Neural cell (in vitro differentiated cells): ENCODE results near the gene XIRP2. TPM values are rescaled to one million over a fixed set of nuclear protein-coding genes. Genes with fewer than 3 reads are reported as not detected.
"Not testable (repeated sequence)": the region's sequence is repeated elsewhere in the genome, so short reads cannot be mapped to it uniquely, and the experiment has no call there.

Experiments used
- H2AFZ ChIP-seq: fragments of 200-600, 300-800 bp; sonication (generic), shearing (Covaris generic); 2 replicates; pipeline ENCODE4 v1.6.0; 2014; ENCODE audit warnings: low read depth, mild to moderate bottlenecking, antibody characterized with exemption, low read length, moderate library complexity
- H3F3A ChIP-seq: fragments of 200-600 bp; shearing (Covaris generic); 2 replicates; pipeline ENCODE4 v1.6.1; 2016; ENCODE audit warnings: mild to moderate bottlenecking, moderate library complexity, mixed read lengths, antibody characterized with exemption, low read length; ENCODE audit not compliant: insufficient read depth, poor library complexity, severe bottlenecking
- H3K27ac ChIP-seq: fragments of 200-600, 300-800 bp; sonication (generic), shearing (Covaris generic); 2 replicates; pipeline ENCODE4 v1.5.1; 2014; ENCODE audit warnings: mild to moderate bottlenecking, low read length, moderate library complexity
- H3K27me3 ChIP-seq: fragments of 300-800, 200-600 bp; sonication (generic), shearing (Covaris generic); 2 replicates; pipeline ENCODE4 v1.6.0; 2014; ENCODE audit warnings: mild to moderate bottlenecking, low read depth, low read length, moderate library complexity; ENCODE audit not compliant: insufficient read depth
- H3K36me3 ChIP-seq: fragments of 300-800, 200-600 bp; sonication (generic), shearing (Covaris generic); 2 replicates; pipeline ENCODE4 v1.5.1; 2014; ENCODE audit warnings: mild to moderate bottlenecking, antibody characterized with exemption, low read length, moderate library complexity; ENCODE audit not compliant: insufficient read depth
- H3K4me2 ChIP-seq: fragments of 300-800, 200-600 bp; sonication (generic), shearing (Covaris generic); 2 replicates; pipeline ENCODE4 v1.6.0; 2014; ENCODE audit warnings: mild to moderate bottlenecking, low read length
- H3K4me3 ChIP-seq: fragments of 300-800, 200-600 bp; sonication (generic), shearing (Covaris generic); 2 replicates; pipeline ENCODE4 v1.5.1; 2014; ENCODE audit warnings: mild to moderate bottlenecking, low read length, moderate library complexity
- H3K79me2 ChIP-seq: fragments of 200-600 bp; shearing (Covaris generic); replicated peaks from 2 replicates; pipeline ENCODE4 v1.6.0; 2014; ENCODE audit warnings: mild to moderate bottlenecking, low read length, moderate library complexity; ENCODE audit not compliant: insufficient read depth
- H3K9ac ChIP-seq: fragments of 300-800, 200-600 bp; sonication (generic), shearing (Covaris generic); 2 replicates; pipeline ENCODE4 v1.6.1; 2016; ENCODE audit warnings: mild to moderate bottlenecking, low read length, mixed read lengths
- H3K9me2 ChIP-seq: fragments of 200-600 bp; shearing (Covaris generic); 2 replicates; pipeline ENCODE4 v1.6.1; 2016; ENCODE audit warnings: mild to moderate bottlenecking, low read length, mixed read lengths; ENCODE audit not compliant: insufficient read depth
- H3K9me3 ChIP-seq: fragments of 200-600, 300-800 bp; sonication (generic), shearing (Covaris generic); 2 replicates; pipeline ENCODE4 v1.6.1; 2016; ENCODE audit warnings: mild to moderate bottlenecking, mixed run types, low read length, moderate library complexity, mixed read lengths
- H4K20me1 ChIP-seq: fragments of 200-600 bp; shearing (Covaris generic); 2 replicates; pipeline ENCODE4 v1.6.1; 2016; ENCODE audit warnings: mild to moderate bottlenecking, mixed run types; ENCODE audit not compliant: insufficient read depth
- EP300 ChIP-seq: fragments of 450-650 bp; conservative IDR thresholded peaks from 2 replicates; pipeline ENCODE4 v1.6.1; 2014; ENCODE audit warnings: antibody characterized with exemption, mild to moderate bottlenecking, moderate library complexity; ENCODE audit not compliant: poor library complexity, severe bottlenecking
- EZH2 ChIP-seq: fragments of 200-600, 300-800 bp; shearing (Covaris generic), sonication (generic); IDR thresholded peaks from 2 replicates; pipeline ENCODE4 v1.6.1; 2014; ENCODE audit warnings: antibody characterized with exemption, low read length, borderline replicate concordance, mild to moderate bottlenecking; ENCODE audit not compliant: insufficient read depth, poor library complexity, severe bottlenecking
- MXI1 ChIP-seq: fragments of 450-650 bp; conservative IDR thresholded peaks from 2 replicates; pipeline ENCODE4 v1.6.1; 2014; ENCODE audit warnings: antibody characterized with exemption, mild to moderate bottlenecking; ENCODE audit not compliant: poor library complexity, severe bottlenecking
- POLR2AphosphoS5 ChIP-seq: IDR thresholded peaks from 2 replicates; pipeline ENCODE4 v1.6.1; 2012
- RAD21 ChIP-seq: fragments of 450-650 bp; conservative IDR thresholded peaks from 2 replicates; pipeline ENCODE4 v1.6.1; 2014; ENCODE audit warnings: antibody characterized with exemption, mild to moderate bottlenecking, moderate library complexity
- SMC3 ChIP-seq: fragments of 450-650 bp; conservative IDR thresholded peaks from 2 replicates; pipeline ENCODE4 v1.6.1; 2014; ENCODE audit warnings: antibody characterized with exemption, mild to moderate bottlenecking, moderate library complexity; ENCODE audit not compliant: poor library complexity
- TAF1 ChIP-seq: IDR thresholded peaks from 2 replicates; pipeline ENCODE4 v1.6.1; 2012; ENCODE audit warnings: low read depth
- polyA plus RNA-seq: library from polyadenylated mRNA; depleted of rRNA; stranded (reverse); fragments of >200 nt; gene quantifications from 2 replicates; pipeline ENCODE4 v1.2.3, GENCODE V29; 2014
- TF ChIP-seq, protein P1 (sequence below): IDR thresholded peaks from 2 replicates; pipeline ENCODE4 v1.6.1; 2012; ENCODE audit warnings: borderline replicate concordance
- TF ChIP-seq, protein P2 (sequence below): fragments of 450-650 bp; IDR thresholded peaks from 2 replicates; pipeline ENCODE4 v1.5.1; 2014; ENCODE audit warnings: antibody characterized with exemption, mild to moderate bottlenecking, moderate library complexity; ENCODE audit not compliant: poor library complexity, severe bottlenecking

The XIRP2 gene
- polyA plus RNA-seq, 1 donor from 2014 or later, result not detected

DNA sequence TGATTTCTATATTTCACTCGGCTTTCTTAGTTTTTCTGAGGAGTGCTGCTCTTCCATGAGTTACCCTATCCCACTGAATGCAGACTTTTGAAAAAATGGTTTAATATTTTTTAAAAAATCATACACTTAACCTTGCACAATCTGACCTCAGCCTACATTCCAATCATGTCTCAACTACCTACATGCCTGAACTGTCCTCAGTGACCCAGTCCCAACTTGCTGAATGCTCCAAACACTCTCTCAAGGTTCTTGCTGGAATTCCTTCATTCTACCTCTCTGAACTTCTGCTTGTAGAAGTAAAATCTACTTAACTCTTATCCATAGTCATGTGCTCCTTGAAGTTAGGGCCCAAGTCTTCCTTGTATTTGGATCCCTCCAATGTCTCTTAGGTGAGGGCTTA, 181.6 kb downstream of the XIRP2 start:
- H4K20me1 ChIP-seq, result no peaks in the 10 kb centered on the region
- no peaks in the 10 kb centered on the region for H3F3A ChIP-seq
- H3K9ac ChIP-seq, result no peak overlapping the region
- H3K4me2 ChIP-seq, result no peak overlapping the region
- H3K9me3 ChIP-seq, result no peaks in the 10 kb centered on the region
- no peaks in the 10 kb centered on the region for H3K9me2 ChIP-seq
- TF ChIP-seq, protein P1, sequence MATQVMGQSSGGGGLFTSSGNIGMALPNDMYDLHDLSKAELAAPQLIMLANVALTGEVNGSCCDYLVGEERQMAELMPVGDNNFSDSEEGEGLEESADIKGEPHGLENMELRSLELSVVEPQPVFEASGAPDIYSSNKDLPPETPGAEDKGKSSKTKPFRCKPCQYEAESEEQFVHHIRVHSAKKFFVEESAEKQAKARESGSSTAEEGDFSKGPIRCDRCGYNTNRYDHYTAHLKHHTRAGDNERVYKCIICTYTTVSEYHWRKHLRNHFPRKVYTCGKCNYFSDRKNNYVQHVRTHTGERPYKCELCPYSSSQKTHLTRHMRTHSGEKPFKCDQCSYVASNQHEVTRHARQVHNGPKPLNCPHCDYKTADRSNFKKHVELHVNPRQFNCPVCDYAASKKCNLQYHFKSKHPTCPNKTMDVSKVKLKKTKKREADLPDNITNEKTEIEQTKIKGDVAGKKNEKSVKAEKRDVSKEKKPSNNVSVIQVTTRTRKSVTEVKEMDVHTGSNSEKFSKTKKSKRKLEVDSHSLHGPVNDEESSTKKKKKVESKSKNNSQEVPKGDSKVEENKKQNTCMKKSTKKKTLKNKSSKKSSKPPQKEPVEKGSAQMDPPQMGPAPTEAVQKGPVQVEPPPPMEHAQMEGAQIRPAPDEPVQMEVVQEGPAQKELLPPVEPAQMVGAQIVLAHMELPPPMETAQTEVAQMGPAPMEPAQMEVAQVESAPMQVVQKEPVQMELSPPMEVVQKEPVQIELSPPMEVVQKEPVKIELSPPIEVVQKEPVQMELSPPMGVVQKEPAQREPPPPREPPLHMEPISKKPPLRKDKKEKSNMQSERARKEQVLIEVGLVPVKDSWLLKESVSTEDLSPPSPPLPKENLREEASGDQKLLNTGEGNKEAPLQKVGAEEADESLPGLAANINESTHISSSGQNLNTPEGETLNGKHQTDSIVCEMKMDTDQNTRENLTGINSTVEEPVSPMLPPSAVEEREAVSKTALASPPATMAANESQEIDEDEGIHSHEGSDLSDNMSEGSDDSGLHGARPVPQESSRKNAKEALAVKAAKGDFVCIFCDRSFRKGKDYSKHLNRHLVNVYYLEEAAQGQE, result no peak
- no peak for TF ChIP-seq SMC3
- no peaks in the 10 kb centered on the region for H3K36me3 ChIP-seq
- H3K27me3 ChIP-seq, result no peaks in the 10 kb centered on the region
- no peak overlapping the region for H2AFZ ChIP-seq
- no peaks in the 10 kb centered on the region for H3K79me2 ChIP-seq
- no peak overlapping the region for H3K27ac ChIP-seq
- no peak overlapping the region for H3K4me3 ChIP-seq

DNA sequence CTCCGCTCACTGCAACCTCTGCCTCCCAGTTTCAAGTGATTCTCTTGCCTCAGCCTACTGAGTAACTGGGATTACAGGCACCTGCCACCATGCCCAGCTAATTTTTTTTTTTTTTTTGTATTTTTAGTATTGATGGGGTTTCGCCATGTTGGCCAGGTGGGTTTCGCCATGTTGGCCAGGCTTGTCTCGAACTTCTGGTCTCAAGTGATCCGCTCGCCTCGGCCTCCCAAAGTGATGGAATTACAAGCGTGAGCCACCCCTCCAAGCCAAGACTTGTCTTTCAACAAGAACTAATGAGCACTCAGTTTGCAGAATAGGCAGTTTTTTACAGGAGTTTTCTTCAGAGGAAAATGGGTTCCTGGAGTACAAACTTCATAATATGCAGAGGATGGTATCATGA, 187.4 kb downstream of the XIRP2 start:
- not testable (repeated sequence) for H3K36me3 ChIP-seq, H3K9me2 ChIP-seq, H3K9ac ChIP-seq, H3F3A ChIP-seq, H3K27me3 ChIP-seq, H3K27ac ChIP-seq, H3K9me3 ChIP-seq, H4K20me1 ChIP-seq, H3K79me2 ChIP-seq, H2AFZ ChIP-seq, H3K4me2 ChIP-seq, H3K4me3 ChIP-seq

DNA sequence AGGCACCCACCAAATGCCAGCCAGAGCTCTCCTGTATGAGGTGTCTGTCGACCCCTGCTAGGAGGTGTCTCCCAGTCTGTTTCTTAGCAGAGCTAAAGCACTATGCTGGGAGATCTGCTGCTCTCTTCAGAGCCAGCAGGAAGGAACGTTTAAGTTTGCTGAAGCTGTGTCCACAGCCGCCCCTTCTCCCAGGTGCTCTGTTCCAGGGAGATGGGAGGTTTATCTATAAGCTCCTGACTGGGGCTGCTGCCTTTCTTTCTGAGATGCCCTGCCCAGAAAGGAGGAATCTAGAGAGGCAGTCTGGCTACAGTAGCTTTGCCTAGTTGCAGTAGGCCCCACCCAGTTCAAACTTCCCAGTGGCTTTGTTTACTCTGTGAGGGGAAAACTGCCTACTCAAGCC, 210.7 kb downstream of the XIRP2 start:
- H3K9ac ChIP-seq, H3K36me3 ChIP-seq, H3K9me3 ChIP-seq, H3K79me2 ChIP-seq, H3K27ac ChIP-seq, H2AFZ ChIP-seq, H3F3A ChIP-seq, H4K20me1 ChIP-seq, H3K9me2 ChIP-seq, H3K27me3 ChIP-seq, H3K4me2 ChIP-seq, H3K4me3 ChIP-seq: not testable (repeated sequence)

DNA sequence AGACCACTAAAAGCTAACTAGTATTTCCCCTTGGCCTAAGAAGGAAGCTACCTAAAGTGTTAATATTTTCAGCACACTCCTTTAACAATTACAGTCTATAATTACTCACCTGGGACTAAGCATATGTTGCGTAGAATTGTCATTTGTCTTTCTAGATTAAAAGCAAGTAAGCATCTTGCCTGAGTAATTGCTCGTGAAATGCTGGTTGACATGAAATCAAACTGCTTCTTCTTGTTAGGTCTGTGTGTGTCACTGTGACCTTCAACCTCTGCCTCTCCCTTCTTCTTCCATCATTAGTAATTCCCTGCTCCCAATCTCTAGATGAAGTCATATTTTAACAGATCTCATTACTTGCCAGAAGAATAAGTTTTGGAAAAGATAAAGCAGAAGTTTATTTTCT, 212.2 kb downstream of the XIRP2 start:
- Histone ChIP-seq H3K9me2 (no peaks in the 10 kb centered on the region), H4K20me1 (no peaks in the 10 kb centered on the region), H3K9ac (no peak overlapping the region), H3K4me2 (no peak overlapping the region), H3K27me3 (no peaks in the 10 kb centered on the region), H2AFZ (no peak overlapping the region), H3K27ac (no peak overlapping the region), H3K79me2 (no peaks in the 10 kb centered on the region), H3F3A (no peaks in the 10 kb centered on the region), H3K36me3 (no peaks in the 10 kb centered on the region), H3K9me3 (no peaks in the 10 kb centered on the region), H3K4me3 (no peak overlapping the region)
- TF ChIP-seq SMC3, result no peak
- TF ChIP-seq, protein P1, result no peak
- no peak for TF ChIP-seq MXI1
- TF ChIP-seq, protein P2, sequence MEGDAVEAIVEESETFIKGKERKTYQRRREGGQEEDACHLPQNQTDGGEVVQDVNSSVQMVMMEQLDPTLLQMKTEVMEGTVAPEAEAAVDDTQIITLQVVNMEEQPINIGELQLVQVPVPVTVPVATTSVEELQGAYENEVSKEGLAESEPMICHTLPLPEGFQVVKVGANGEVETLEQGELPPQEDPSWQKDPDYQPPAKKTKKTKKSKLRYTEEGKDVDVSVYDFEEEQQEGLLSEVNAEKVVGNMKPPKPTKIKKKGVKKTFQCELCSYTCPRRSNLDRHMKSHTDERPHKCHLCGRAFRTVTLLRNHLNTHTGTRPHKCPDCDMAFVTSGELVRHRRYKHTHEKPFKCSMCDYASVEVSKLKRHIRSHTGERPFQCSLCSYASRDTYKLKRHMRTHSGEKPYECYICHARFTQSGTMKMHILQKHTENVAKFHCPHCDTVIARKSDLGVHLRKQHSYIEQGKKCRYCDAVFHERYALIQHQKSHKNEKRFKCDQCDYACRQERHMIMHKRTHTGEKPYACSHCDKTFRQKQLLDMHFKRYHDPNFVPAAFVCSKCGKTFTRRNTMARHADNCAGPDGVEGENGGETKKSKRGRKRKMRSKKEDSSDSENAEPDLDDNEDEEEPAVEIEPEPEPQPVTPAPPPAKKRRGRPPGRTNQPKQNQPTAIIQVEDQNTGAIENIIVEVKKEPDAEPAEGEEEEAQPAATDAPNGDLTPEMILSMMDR, result no peak
- TF ChIP-seq EZH2, result no peak
- no peak for TF ChIP-seq TAF1
- TF ChIP-seq POLR2AphosphoS5, result no peak
- no peak for TF ChIP-seq EP300
- no peak for TF ChIP-seq RAD21
